HepG2 (cell line): ENCODE results near the gene PFKFB4.

ENCODE experiments used
- CTCF ChIP-seq: sonication (generic); formaldehyde crosslinking; IDR thresholded peaks from 2 replicates; pipeline ENCODE4 v1.5.0; 2020; ENCODE audit warnings: mild to moderate bottlenecking, missing genetic modification reagents, moderate library complexity
- EHMT2 ChIP-seq: fragments of 200-600 bp; sonication (generic); IDR thresholded peaks from 2 replicates; pipeline ENCODE4 v1.7.0; 2017; ENCODE audit warnings: antibody characterized with exemption, low read depth, low read length, borderline replicate concordance
- MYNN ChIP-seq: sonication (generic); formaldehyde crosslinking; IDR thresholded peaks from 2 replicates; pipeline ENCODE4 v1.4.0; 2020; ENCODE audit warnings: mild to moderate bottlenecking, low read depth, missing genetic modification reagents
- NFYB ChIP-seq: sonication (generic); formaldehyde crosslinking; IDR thresholded peaks from 2 replicates; pipeline ENCODE4 v1.4.0; 2020; ENCODE audit warnings: missing genetic modification reagents
- REST ChIP-seq, 2 experiments: IDR thresholded peaks; 2 replicates each; pipeline ENCODE4 v1.6.1; 2011 to 2012; ENCODE audit warnings: low read length in 2 of 2, borderline replicate concordance in 1 of 2, low read depth in 1 of 2, mild to moderate bottlenecking in 1 of 2, moderate library complexity in 1 of 2
- RXRB ChIP-seq: IDR thresholded peaks from 2 replicates; pipeline ENCODE4 v1.6.1; 2016; ENCODE audit warnings: borderline replicate concordance, missing genetic modification reagents, missing compliant biosample characterization
- ZBTB43 ChIP-seq: sonication (generic); formaldehyde crosslinking; conservative IDR thresholded peaks from 2 replicates; pipeline ENCODE4 v1.4.0; 2020; ENCODE audit warnings: missing genetic modification reagents
- ZKSCAN8 ChIP-seq: IDR thresholded peaks from 2 replicates; pipeline ENCODE4 v1.6.1; 2016; ENCODE audit warnings: borderline replicate concordance, missing genetic modification reagents, missing compliant biosample characterization
- ZNF224 ChIP-seq: sonication (generic); formaldehyde crosslinking; IDR thresholded peaks from 2 replicates; pipeline ENCODE4 v1.5.0; 2020; ENCODE audit warnings: mild to moderate bottlenecking, missing genetic modification reagents
- TF ChIP-seq, protein P1 (sequence below): sonication (generic); formaldehyde crosslinking; IDR thresholded peaks from 2 replicates; pipeline ENCODE4 v1.5.0; 2020; ENCODE audit warnings: missing genetic modification reagents

- TF ChIP-seq EHMT2: no peak
- TF ChIP-seq CTCF: no peak
- TF ChIP-seq, protein P1, sequence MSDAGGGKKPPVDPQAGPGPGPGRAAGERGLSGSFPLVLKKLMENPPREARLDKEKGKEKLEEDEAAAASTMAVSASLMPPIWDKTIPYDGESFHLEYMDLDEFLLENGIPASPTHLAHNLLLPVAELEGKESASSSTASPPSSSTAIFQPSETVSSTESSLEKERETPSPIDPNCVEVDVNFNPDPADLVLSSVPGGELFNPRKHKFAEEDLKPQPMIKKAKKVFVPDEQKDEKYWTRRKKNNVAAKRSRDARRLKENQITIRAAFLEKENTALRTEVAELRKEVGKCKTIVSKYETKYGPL (CRISPR knock-in tag): no peak
- no peak for TF ChIP-seq ZKSCAN8 (CRISPR knock-in tag)
- no peak for TF ChIP-seq ZNF224 (CRISPR knock-in tag)
- TF ChIP-seq RXRB (CRISPR knock-in tag): no peak
- no peak for TF ChIP-seq REST (IDR thresholded peaks at IDR 0.05; ENCODE audit: borderline replicate concordance in 1 of 2, low read depth in 1 of 2, low read length in 2 of 2)
- no peak for TF ChIP-seq NFYB (CRISPR knock-in tag)
- no peak for TF ChIP-seq ZBTB43 (CRISPR knock-in tag)
- no peak for TF ChIP-seq MYNN (CRISPR knock-in tag)
Observed at GRCh38 chr3:48562367-48563095, 5.9 kb upstream of the PFKFB4 start.
